Liver (tissue), 9 donors: Measurements from ENCODE around the gene EMSY. TPM values are rescaled to one million over a fixed set of nuclear protein-coding genes. Genes with fewer than 3 reads are reported as not detected.
"Not testable (repeated sequence)": the region's sequence is repeated elsewhere in the genome, so short reads cannot be mapped to it uniquely, and the experiment has no call there.

Experiments
- DNase-seq: peaks from one replicate; pipeline ENCODE4 v3.0.0-alpha.2; 2017; ENCODE audit warnings: low spot score
- H3K27ac ChIP-seq, 2 donors: one replicate each; pipeline ENCODE4 v1.7.0; 2013; ENCODE audit warnings: inconsistent platforms in 2 of 2, low read length in 2 of 2, control low read depth in 1 of 2, low read depth in 1 of 2, mild to moderate bottlenecking in 1 of 2
- H3K27me3 ChIP-seq, 4 donors: one replicate each; pipeline versions ENCODE4 v1.6.1 to v1.7.0; 2013; ENCODE audit warnings: low read length in 3 of 4, inconsistent platforms in 1 of 4, mild to moderate bottlenecking in 1 of 4, moderate library complexity in 1 of 4; ENCODE audit not compliant: control insufficient read depth in 4 of 4, insufficient read depth in 4 of 4
- H3K36me3 ChIP-seq, 4 donors: one replicate each; pipeline versions ENCODE4 v1.6.1 to v1.7.0; 2013; ENCODE audit warnings: low read length in 3 of 4, mild to moderate bottlenecking in 3 of 4, low read depth in 1 of 4, moderate library complexity in 1 of 4; ENCODE audit not compliant: control insufficient read depth in 4 of 4, insufficient read depth in 3 of 4
- H3K4me1 ChIP-seq, 4 donors: one replicate each; pipeline versions ENCODE4 v1.6.1 to v1.7.0; 2013; ENCODE audit warnings: low read length in 3 of 4, mild to moderate bottlenecking in 3 of 4, moderate library complexity in 1 of 4; ENCODE audit not compliant: control insufficient read depth in 4 of 4, insufficient read depth in 4 of 4
- H3K4me3 ChIP-seq, 3 donors: one replicate each; pipeline versions ENCODE4 v1.6.1 to v1.7.0; 2013; ENCODE audit warnings: low read length in 3 of 3, control low read depth in 1 of 3, low read depth in 1 of 3, mild to moderate bottlenecking in 1 of 3
- H3K9ac ChIP-seq, 2 donors: one replicate each; pipeline ENCODE4 v1.7.0; 2013; ENCODE audit warnings: low read length in 2 of 2, mild to moderate bottlenecking in 2 of 2, moderate library complexity in 2 of 2, control low read depth in 1 of 2, low read depth in 1 of 2
- H3K9me3 ChIP-seq, 4 donors: one replicate each; pipeline versions ENCODE4 v1.6.1 to v1.7.0; 2013; ENCODE audit warnings: low read length in 3 of 4; ENCODE audit not compliant: control insufficient read depth in 4 of 4
- CTCF ChIP-seq: fragments of 150-350 bp; IDR thresholded peaks from 2 replicates; pipeline ENCODE4 v1.5.1; 2017; ENCODE audit warnings: improper control_type of control experiment, low read depth, low read length; ENCODE audit not compliant: missing input control
- EGR1 ChIP-seq, 2 donors: IDR thresholded peaks; 2 replicates each; pipeline ENCODE4 v1.6.1; 2016 to 2018; ENCODE audit warnings: antibody characterized with exemption in 2 of 2, low read depth in 2 of 2
- FOXA1 ChIP-seq: IDR thresholded peaks from 2 replicates; pipeline ENCODE4 v1.6.1; 2016; ENCODE audit warnings: antibody characterized with exemption
- FOXA2 ChIP-seq: IDR thresholded peaks from 2 replicates; pipeline ENCODE4 v1.6.1; 2016; ENCODE audit warnings: antibody characterized with exemption
- GABPA ChIP-seq, 2 donors: IDR thresholded peaks in 1 of 2; conservative IDR thresholded peaks in 1 of 2; 2 replicates each; pipeline ENCODE4 v1.6.1; 2016; ENCODE audit warnings: antibody characterized with exemption in 2 of 2, mild to moderate bottlenecking in 1 of 2, moderate library complexity in 1 of 2
- RAD21 ChIP-seq, 2 donors: IDR thresholded peaks; 2 replicates each; pipeline ENCODE4 v1.6.1; 2016; ENCODE audit warnings: antibody characterized with exemption in 2 of 2, mild to moderate bottlenecking in 2 of 2
- REST ChIP-seq: IDR thresholded peaks from 2 replicates; pipeline ENCODE4 v1.6.1; 2016; ENCODE audit warnings: antibody characterized with exemption, mild to moderate bottlenecking
- WGBS: extraction: QIAGEN DNeasy Blood & Tissue Kit; methylation state at CpG from one replicate; pipeline ENCODE4 v1.1.7; 2013; 5-methylcytosine and 5-hydroxymethylcytosine counted together
- polyA plus RNA-seq, 2 donors: library from polyadenylated mRNA; stranded (reverse) in 1 of 2; unstranded in 1 of 2; fragments of 200-250 nt in 1 of 2; fragments of >200 nt in 1 of 2; fragmentation: Nextera tagmentation in 1 of 2; extraction: Ambion mirVana in 1 of 2; gene quantifications; one replicate each; pipeline versions ENCODE4 v1.2.1 to v1.2.3, GENCODE V29; 2013 to 2015
- total RNA-seq, 2 donors: library from RNA; depleted of rRNA; stranded (reverse); fragments of >200 nt; gene quantifications; one replicate each; pipeline ENCODE4 v1.2.3, GENCODE V29; 2014
- donor health status: healthy.
- donor health status: healthy.
- donor health status: healthy.
- donor health status: healthy.
- donor health status: healthy.

EMSY gene
- total and polyA plus RNA-seq, 4 donors, result 4.2 to 14.8 (median 8.9) TPM

GRCh38 chr11:76400967-76401366, 43.9 kb upstream of the EMSY start:
- H3K9me3 ChIP-seq, result no peaks in the 10 kb centered on the region
- DNase-seq, result no peak
- no peaks in the 10 kb centered on the region for H3K36me3 ChIP-seq
- no peak overlapping the region for H3K4me3 ChIP-seq
- no peak for TF ChIP-seq RAD21 (IDR thresholded peaks at IDR 0.05)
- no peak for TF ChIP-seq CTCF
- no peak for TF ChIP-seq EGR1 (IDR thresholded peaks at IDR 0.05; ENCODE audit: low read depth in 2 of 2)
- no peak for TF ChIP-seq GABPA (IDR thresholded peaks at IDR 0.05 in 1 of 2, conservative IDR thresholded peaks at IDR 0.05 in 1 of 2)
- TF ChIP-seq FOXA2, result no peak
- no peak overlapping the region for H3K9ac ChIP-seq
- no peaks in the 10 kb centered on the region for H3K27me3 ChIP-seq
- H3K27ac ChIP-seq, result no peak overlapping the region
- no peaks in the 10 kb centered on the region for H3K4me1 ChIP-seq
- 89% methylated on average over 1 of the region's 1 CpG for WGBS

GRCh38 chr11:76401484-76401883, 43.3 kb upstream of the EMSY start:
- H3K27ac ChIP-seq, H3K36me3 ChIP-seq, DNase-seq, H3K27me3 ChIP-seq, H3K4me3 ChIP-seq, H3K4me1 ChIP-seq, H3K9me3 ChIP-seq, H3K9ac ChIP-seq: not testable (repeated sequence)
- WGBS, result 93% methylated on average over 8 of the region's 8 CpGs

GRCh38 chr11:76406359-76406758, 38.5 kb upstream of the EMSY start:
- no peak for TF ChIP-seq FOXA1
- TF ChIP-seq CTCF, result no peak
- TF ChIP-seq REST, result no peak
- Histone ChIP-seq H3K9me3 (no peaks in the 10 kb centered on the region), H3K27me3 (no peaks in the 10 kb centered on the region)

More at GRCh38 chr11:76406359-76406758, 38.5 kb upstream of the EMSY start:
- H3K36me3 ChIP-seq, result no peaks in the 10 kb centered on the region
- no peak overlapping the region for H3K27ac ChIP-seq
- no peak overlapping the region for H3K9ac ChIP-seq
- H3K4me1 ChIP-seq, result no peaks in the 10 kb centered on the region
- WGBS, result 94% methylated on average over 4 of the region's 4 CpGs
- no peak for DNase-seq
- no peak overlapping the region for H3K4me3 ChIP-seq
